Endothelial cell (in vitro differentiated cells): ENCODE results near the gene UNKL. TPM values are rescaled to one million over a fixed set of nuclear protein-coding genes. Genes with fewer than 3 reads are reported as not detected.
A peak's percentile ranks its signal among the peaks of the same experiment; 100 is the strongest.

Source experiments
- DNase-seq: peaks from one replicate; pipeline ENCODE4 v3.0.0; 2021; ENCODE audit warnings: low spot score
- H3K27ac Mint-ChIP-seq: one replicate; pipeline ENCODE4 v1.8.0; 2021; ENCODE audit warnings: mixed read lengths, inconsistent platforms; ENCODE audit not compliant: unreplicated experiment
- H3K27me3 Mint-ChIP-seq: one replicate; pipeline ENCODE4 v1.8.0; 2021; ENCODE audit warnings: mild to moderate bottlenecking, moderate library complexity, mixed read lengths, inconsistent platforms; ENCODE audit not compliant: unreplicated experiment
- H3K36me3 Mint-ChIP-seq: one replicate; pipeline ENCODE4 v1.8.0; 2021; ENCODE audit warnings: mild to moderate bottlenecking, low read depth, mixed read lengths, inconsistent platforms; ENCODE audit not compliant: unreplicated experiment
- H3K4me1 Mint-ChIP-seq: one replicate; pipeline ENCODE4 v1.8.0; 2021; ENCODE audit warnings: mild to moderate bottlenecking, mixed read lengths, inconsistent platforms; ENCODE audit not compliant: unreplicated experiment
- H3K4me3 Mint-ChIP-seq: one replicate; pipeline ENCODE4 v1.8.0; 2021; ENCODE audit warnings: mild to moderate bottlenecking, mixed read lengths, inconsistent platforms; ENCODE audit not compliant: unreplicated experiment
- H3K9me3 Mint-ChIP-seq: one replicate; pipeline ENCODE4 v1.8.0; 2021; ENCODE audit warnings: mixed read lengths, inconsistent platforms; ENCODE audit not compliant: unreplicated experiment
- CTCF ChIP-seq: fragments of 200-600 bp; sonication (generic); IDR thresholded peaks from one replicate; pipeline ENCODE4 v1.5.0; 2021; ENCODE audit warnings: antibody characterized with exemption; ENCODE audit not compliant: unreplicated experiment
- total RNA-seq: library from RNA; stranded (reverse); fragmentation: NEBNext Ultra II Directional; extraction: Animal tissue kit (Norgen Biotek cat#: 25700); gene quantifications from one replicate; pipeline ENCODE4 v1.2.1, GENCODE V29; 2021; ENCODE audit not compliant: unreplicated experiment

UNKL gene
- total RNA-seq, 1 donor from 2014 or later, result 30.3 TPM

GRCh38 chr16:1333149-1333812 is 81.2 kb downstream of the UNKL start, which contains the start of gene BAIAP3:
Gene BAIAP3, plus strand, starts transcription at chr16:1333645. Its CDS starts 4,905 bp downstream, at chr16:1338550.
- TF ChIP-seq CTCF, result no peak
- Mint-ChIP-seq H3K9me3 (no peaks in the 10 kb centered on the region), H3K27me3 (peaks cover 16% of the 10 kb centered on the region), H3K36me3 (no peaks in the 10 kb centered on the region), H3K27ac (no peak within 1 kb of the TSS), H3K4me1 (peaks cover 4% of the 10 kb centered on the region), H3K4me3 (peak within 1 kb of the TSS; percentile 73)
- DNase-seq, result peak; percentile 74

GRCh38 chr16:1332618-1333148 is 81.8 kb downstream of the UNKL start:
- Mint-ChIP-seq H3K4me3 (peak overlapping the region; percentile 73), H3K36me3 (no peaks in the 10 kb centered on the region), H3K27ac (no peak overlapping the region), H3K4me1 (peaks cover 4% of the 10 kb centered on the region), H3K27me3 (peaks cover 16% of the 10 kb centered on the region), H3K9me3 (no peaks in the 10 kb centered on the region)
- no peak for DNase-seq
- TF ChIP-seq CTCF, result no peak

- no peak for TF ChIP-seq CTCF
- peak overlapping the region; percentile 73 for H3K4me3 Mint-ChIP-seq
- H3K27ac Mint-ChIP-seq, result peak overlapping the region; percentile 93
- no peaks in the 10 kb centered on the region for H3K36me3 Mint-ChIP-seq
- peaks cover 4% of the 10 kb centered on the region for H3K4me1 Mint-ChIP-seq
- H3K27me3 Mint-ChIP-seq, result peaks cover 16% of the 10 kb centered on the region
- no peaks in the 10 kb centered on the region for H3K9me3 Mint-ChIP-seq
- peak; percentile 78 for DNase-seq
Observed at GRCh38 chr16:1331712-1332617, 82.5 kb downstream of the UNKL start.

GRCh38 chr16:1330931-1331711 is 83.4 kb downstream of the UNKL start:
- Mint-ChIP-seq H3K27me3 (peaks cover 20% of the 10 kb centered on the region), H3K4me3 (no peak overlapping the region), H3K27ac (peak overlapping the region; percentile 93), H3K36me3 (peaks cover 5% of the 10 kb centered on the region), H3K9me3 (no peaks in the 10 kb centered on the region), H3K4me1 (peaks cover 4% of the 10 kb centered on the region)
- no peak for DNase-seq
- TF ChIP-seq CTCF, result no peak
